K562 (cell line): ENCODE results near the gene DDAH1. TPM values are rescaled to one million over a fixed set of nuclear protein-coding genes. Genes with fewer than 3 reads are reported as not detected.

Experiments used
- ATAC-seq: fragments of 200-7000 bp; cut with Tn5 transposase; 3 replicates; pipeline ENCODE4 v1.9.1; 2020; ENCODE audit warnings: moderate library complexity
- BruUV-seq: library from RNA; stranded (reverse); fragments of 400-500 nt; replicated peaks from 2 replicates; lab custom pipeline; 2021; lab: Mats Ljungman, UMichigan
- CTCF ChIA-PET: fragments of 300-600 bp; formaldehyde crosslinking; extraction: SDS; loops from one replicate; lab custom pipeline; 2021; ENCODE audit warnings: low intra/inter-chr PET ratio; lab: Yijun Ruan, JAX
- POLR2A ChIA-PET: fragments of 300-600, 350-650 bp; sonication (Branson Sonifier 250); formaldehyde crosslinking; extraction: SDS; loops from one replicate; lab custom pipeline; 2021; ENCODE audit warnings: antibody characterized with exemption, inconsistent platforms; lab: Yijun Ruan, JAX
- DNase-seq, 4 experiments: peaks; one replicate each; pipeline versions ENCODE4 v3.0.0 to v3.0.0-alpha.2; 2011 to 2018; ENCODE audit warnings: low spot score in 3 of 4, mixed read lengths in 3 of 4; ENCODE audit errors: extremely low read depth in 1 of 4
- FAIRE-seq: peaks from 2 replicates; lab custom pipeline; 2011; peaks lifted over from hg19 to GRCh38; lab: Jason Lieb, UNC
- H2AFZ ChIP-seq: 2 replicates; pipeline ENCODE4 v1.6.0; 2011; ENCODE audit warnings: low read depth, low read length, control low read depth, inconsistent platforms
- H3K27ac ChIP-seq: fragments of 200-600 bp; 3 replicates; pipeline ENCODE4 v1.8.0; 2011; ENCODE audit warnings: low read depth, mild to moderate bottlenecking, control low read depth, inconsistent platforms, low read length, moderate library complexity, mixed read lengths; ENCODE audit errors: extremely low read depth
- H3K27me3 ChIP-seq, 2 experiments: fragments of 300-600 bp in 1 of 2; 2 replicates in 1 of 2; 3 replicates in 1 of 2; pipeline versions ENCODE4 v1.6.0 to v1.8.0; 2011; ENCODE audit warnings: inconsistent platforms in 2 of 2, low read length in 2 of 2, mild to moderate bottlenecking in 1 of 2, mixed read lengths in 1 of 2, moderate library complexity in 1 of 2; ENCODE audit not compliant: control insufficient read depth in 2 of 2, insufficient read depth in 2 of 2
- H3K36me3 ChIP-seq: fragments of 300-600 bp; 3 replicates; pipeline ENCODE4 v1.8.0; 2011; ENCODE audit warnings: mild to moderate bottlenecking, low read length, inconsistent platforms; ENCODE audit not compliant: control insufficient read depth, insufficient read depth
- H3K4me1 ChIP-seq, 2 experiments: fragments of 200-600 bp in 1 of 2; replicated peaks in 1 of 2; 2 replicates in 1 of 2; 3 replicates in 1 of 2; pipeline versions ENCODE4 v1.5.1 to v1.8.0; 2011; ENCODE audit warnings: inconsistent platforms in 2 of 2, low read length in 2 of 2, mild to moderate bottlenecking in 1 of 2, mixed read lengths in 1 of 2, moderate library complexity in 1 of 2; ENCODE audit not compliant: control insufficient read depth in 2 of 2, insufficient read depth in 2 of 2
- H3K4me2 ChIP-seq: 2 replicates; pipeline ENCODE4 v1.6.1; 2011; ENCODE audit warnings: low read length, control low read depth, inconsistent platforms, mixed read lengths; ENCODE audit not compliant: insufficient read depth
- H3K4me3 ChIP-seq: fragments of 200-600 bp; sonication (generic), shearing (Covaris generic); 2 replicates; pipeline ENCODE4 v1.5.1; 2016; ENCODE audit warnings: control low read depth, inconsistent platforms
- H3K79me2 ChIP-seq: fragments of 200-600 bp; 3 replicates; pipeline ENCODE4 v1.8.0; 2011; ENCODE audit warnings: low read length, inconsistent platforms; ENCODE audit not compliant: control insufficient read depth, insufficient read depth
- H3K9ac ChIP-seq, 2 experiments: 2 replicates each; pipeline versions ENCODE4 v1.6.0 to v1.6.1; 2011; ENCODE audit warnings: low read depth in 2 of 2, low read length in 2 of 2, control low read depth in 1 of 2, inconsistent platforms in 1 of 2, mild to moderate bottlenecking in 1 of 2, mixed read lengths in 1 of 2; ENCODE audit not compliant: insufficient read depth in 1 of 2
- H3K9me1 ChIP-seq: one replicate; pipeline ENCODE4 v1.6.0; 2011; ENCODE audit warnings: inconsistent platforms, mild to moderate bottlenecking, low read length, moderate library complexity; ENCODE audit not compliant: control insufficient read depth, insufficient read depth
- H3K9me3 ChIP-seq: replicated peaks from 2 replicates; pipeline ENCODE4 v1.5.1; 2011; ENCODE audit warnings: low read depth, low read length, inconsistent platforms; ENCODE audit not compliant: control insufficient read depth, insufficient read depth
- H4K20me1 ChIP-seq: replicated peaks from 2 replicates; pipeline ENCODE4 v1.6.1; 2011; ENCODE audit warnings: low read length, inconsistent platforms, mixed read lengths; ENCODE audit not compliant: control insufficient read depth, insufficient read depth
- BRF1 ChIP-seq: IDR thresholded peaks from 3 replicates; pipeline ENCODE4 v1.6.1; 2011; ENCODE audit warnings: borderline replicate concordance, mild to moderate bottlenecking; ENCODE audit not compliant: insufficient read length; ENCODE audit errors: extremely low read depth
- HDAC8 ChIP-seq: fragments of 450-650 bp; IDR thresholded peaks from 2 replicates; pipeline ENCODE4 v1.6.1; 2016; ENCODE audit warnings: mild to moderate bottlenecking, missing genetic modification characterization, moderate library complexity, missing compliant biosample characterization
- HMGN3 ChIP-seq: IDR thresholded peaks from 2 replicates; pipeline ENCODE4 v1.6.1; 2011; ENCODE audit warnings: borderline replicate concordance, low read depth, mild to moderate bottlenecking, mixed read lengths, low read length; ENCODE audit not compliant: insufficient read length; ENCODE audit errors: extremely low read depth
- KDM4B ChIP-seq, 2 experiments: fragments of 450-650 bp in 1 of 2; sonication (generic) in 1 of 2; IDR thresholded peaks; 2 replicates each; pipeline ENCODE4 v1.6.1; 2016 to 2017; ENCODE audit warnings: borderline replicate concordance in 2 of 2, antibody characterized with exemption in 1 of 2, low read depth in 1 of 2, mild to moderate bottlenecking in 1 of 2
- SAFB2 ChIP-seq: fragments of 200-400 bp; formaldehyde crosslinking; IDR thresholded peaks from 2 replicates; pipeline ENCODE4 v1.6.1; 2018; ENCODE audit warnings: borderline replicate concordance, low read length, low read depth, moderate library complexity; ENCODE audit not compliant: severe bottlenecking
- SMAD3 ChIP-seq: fragments of 450-650 bp; formaldehyde crosslinking; conservative IDR thresholded peaks from 2 replicates; pipeline ENCODE4 v1.4.0; 2020; ENCODE audit warnings: mild to moderate bottlenecking
- YBX1 ChIP-seq: fragments of 450-650 bp; IDR thresholded peaks from 2 replicates; pipeline ENCODE4 v1.7.1; 2016; ENCODE audit warnings: mild to moderate bottlenecking
- ZBTB7A ChIP-seq: IDR thresholded peaks from 2 replicates; pipeline ENCODE4 v1.6.1; 2011; ENCODE audit warnings: low read depth, mild to moderate bottlenecking, low read length, moderate library complexity, borderline replicate concordance; ENCODE audit not compliant: control insufficient read depth
- ZNF586 ChIP-seq: fragments of 450-650 bp; formaldehyde crosslinking; conservative IDR thresholded peaks from 2 replicates; pipeline ENCODE4 v1.4.0; 2020; ENCODE audit warnings: mild to moderate bottlenecking, moderate library complexity
- WGBS: fragments of 100-300 bp; shearing (Covaris generic); methylation state at CpG from one replicate; pipeline ENCODE4 v1.1.6; 2016; ENCODE audit warnings: low coverage, mixed read lengths; ENCODE audit not compliant: insufficient coverage; ENCODE audit errors: missing lambda C conversion rate; 5-methylcytosine and 5-hydroxymethylcytosine counted together
- in situ Hi-C: fragments of 300-500 bp; cut with MboI; formaldehyde crosslinking; loops from 4 replicates; pipeline ENCODE4 v1.15.0; 2018; ENCODE audit warnings: inconsistent platforms, mixed read lengths
- intact Hi-C: fragments of 100-400 bp; cut with micrococcal nuclease; formaldehyde crosslinking; loops from 2 replicates; pipeline ENCODE4 v1.14.2; 2022
- polyA plus RNA-seq, 8 experiments: library from polyadenylated mRNA; depleted of rRNA in 4 of 8; stranded (reverse) in 5 of 8; unstranded in 3 of 8; fragments of >200 nt; fragmentation: Nextera tagmentation in 2 of 8; fragmentation: Illumina TruSeq in 1 of 8; extraction: Ambion mirVana in 2 of 8; extraction: Trizol in 1 of 8; gene quantifications; 2 replicates each; pipeline versions ENCODE4 v1.2.1 to v1.2.3, GENCODE V29; 2011 to 2014; ENCODE audit warnings: inconsistent platforms in 1 of 8, missing spikeins in 1 of 8
- total RNA-seq, 7 experiments: library from RNA; depleted of rRNA in 6 of 7; stranded (reverse); fragments of >200 nt in 6 of 7; fragmentation: Illumina TruSeq in 2 of 7; extraction: Trizol in 2 of 7; gene quantifications; 2 replicates each; pipeline versions ENCODE4 v1.2.1 to v1.2.3, GENCODE V29; 2011 to 2021; ENCODE audit warnings: low replicate concordance in 1 of 7
- TF ChIP-seq, protein P1 (sequence below), 3 experiments: IDR thresholded peaks in 2 of 3; conservative IDR thresholded peaks in 1 of 3; 2 replicates each; pipeline ENCODE4 v1.5.1; 2011 to 2012; ENCODE audit warnings: low read length in 3 of 3, mild to moderate bottlenecking in 3 of 3, control low read depth in 2 of 3, improper control_type of control experiment in 1 of 3, inconsistent platforms in 1 of 3, low read depth in 1 of 3, mixed read lengths in 1 of 3, moderate library complexity in 1 of 3; ENCODE audit not compliant: insufficient read depth in 2 of 3
- TF ChIP-seq, protein P2 (sequence below): fragments of 250-450 bp; sonication (Bioruptor Pico); IDR thresholded peaks from 2 replicates; pipeline ENCODE4 v1.4.0; 2020; ENCODE audit warnings: mild to moderate bottlenecking, moderate library complexity, borderline replicate concordance
- TF ChIP-seq, protein P3 (sequence below): sonication (generic); formaldehyde crosslinking; IDR thresholded peaks from 2 replicates; pipeline ENCODE4 v1.8.0; 2023; ENCODE audit warnings: mild to moderate bottlenecking, missing genetic modification reagents

Gene DDAH1
- total and polyA plus RNA-seq, 9 of the 15 experiments (the other 6 are each of a cell fraction or from before 2014, with no cell fraction given), result 0.04 to 0.24 (median 0.10) TPM

DNA sequence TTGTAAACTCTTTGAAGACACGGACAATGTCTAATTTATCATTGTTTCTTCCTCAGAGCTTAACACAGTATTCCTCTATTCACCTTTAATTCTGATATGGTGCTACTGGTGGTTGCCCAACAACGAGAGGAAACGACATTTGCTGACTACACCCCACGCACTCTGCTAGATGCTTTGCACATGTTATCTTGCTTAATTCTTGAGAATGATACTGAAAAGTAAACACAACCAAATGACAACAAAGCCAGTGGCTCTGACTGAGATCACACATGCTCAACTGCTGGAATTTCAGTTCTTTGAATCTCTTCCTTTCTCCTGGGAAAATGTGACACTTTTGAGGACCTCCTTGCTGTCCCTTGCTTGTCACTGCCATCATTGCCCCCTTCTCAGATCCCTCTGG lies 37.2 kb upstream of the DDAH1 start (continued):
- TF ChIP-seq, protein P1, sequence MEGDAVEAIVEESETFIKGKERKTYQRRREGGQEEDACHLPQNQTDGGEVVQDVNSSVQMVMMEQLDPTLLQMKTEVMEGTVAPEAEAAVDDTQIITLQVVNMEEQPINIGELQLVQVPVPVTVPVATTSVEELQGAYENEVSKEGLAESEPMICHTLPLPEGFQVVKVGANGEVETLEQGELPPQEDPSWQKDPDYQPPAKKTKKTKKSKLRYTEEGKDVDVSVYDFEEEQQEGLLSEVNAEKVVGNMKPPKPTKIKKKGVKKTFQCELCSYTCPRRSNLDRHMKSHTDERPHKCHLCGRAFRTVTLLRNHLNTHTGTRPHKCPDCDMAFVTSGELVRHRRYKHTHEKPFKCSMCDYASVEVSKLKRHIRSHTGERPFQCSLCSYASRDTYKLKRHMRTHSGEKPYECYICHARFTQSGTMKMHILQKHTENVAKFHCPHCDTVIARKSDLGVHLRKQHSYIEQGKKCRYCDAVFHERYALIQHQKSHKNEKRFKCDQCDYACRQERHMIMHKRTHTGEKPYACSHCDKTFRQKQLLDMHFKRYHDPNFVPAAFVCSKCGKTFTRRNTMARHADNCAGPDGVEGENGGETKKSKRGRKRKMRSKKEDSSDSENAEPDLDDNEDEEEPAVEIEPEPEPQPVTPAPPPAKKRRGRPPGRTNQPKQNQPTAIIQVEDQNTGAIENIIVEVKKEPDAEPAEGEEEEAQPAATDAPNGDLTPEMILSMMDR (IDR thresholded peaks at IDR 0.05 in 2 of 3, conservative IDR thresholded peaks at IDR 0.05 in 1 of 3; ENCODE audit: insufficient read depth in 2 of 3, low read depth in 1 of 3, low read length in 3 of 3), result no peak
- no peak for TF ChIP-seq ZNF586 (CRISPR knock-in tag)
- no peak for TF ChIP-seq KDM4B (IDR thresholded peaks at IDR 0.05; ENCODE audit: borderline replicate concordance in 2 of 2, low read depth in 1 of 2)
- no peak for TF ChIP-seq ZBTB7A
- no peak for TF ChIP-seq SMAD3 (CRISPR knock-in tag)
- TF ChIP-seq SAFB2, result no peak
- no peak for TF ChIP-seq BRF1
- TF ChIP-seq, all 486 proteins: peak for 0

DNA sequence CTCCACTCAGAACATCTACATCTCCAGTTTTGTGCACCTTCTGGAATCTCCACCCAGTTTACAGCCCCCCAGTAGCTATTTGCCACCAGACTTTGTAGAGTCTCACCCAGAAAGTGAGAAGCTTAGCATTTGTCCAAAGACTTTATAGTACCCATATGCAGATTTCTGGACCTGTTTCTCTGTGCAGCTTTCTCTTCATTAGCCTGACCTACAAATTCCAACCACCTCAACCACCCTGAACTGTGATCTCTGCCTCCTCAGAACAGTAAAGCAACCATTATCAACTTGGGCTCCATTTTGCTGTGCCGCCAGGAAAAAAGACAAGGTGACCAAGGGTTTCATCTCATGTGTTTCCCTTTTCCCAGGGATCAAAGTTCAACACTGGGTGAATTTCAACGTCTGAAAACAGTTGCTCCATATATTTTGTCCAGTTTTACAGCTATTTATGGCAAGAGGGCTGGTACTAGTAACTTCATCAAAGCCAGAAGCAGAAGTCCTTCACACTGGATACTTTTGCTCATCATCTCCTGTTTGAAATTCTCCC lies 36.5 kb upstream of the DDAH1 start:
- no peaks in the 10 kb centered on the region for H3K9me3 ChIP-seq
- FAIRE-seq (no peak), DNase-seq (no peak), ATAC-seq (no peak)
- ChIA-PET POLR2A (no interaction called here), CTCF (no interaction called here)
- no peak overlapping the region for H3K4me2 ChIP-seq
- H3K9ac ChIP-seq, result no peak overlapping the region
- no peaks in the 10 kb centered on the region for H3K36me3 ChIP-seq
- H2AFZ ChIP-seq, result no peak overlapping the region
- intact Hi-C loops (no loop called here), in situ Hi-C loops (no loop called here)
- no peaks in the 10 kb centered on the region for H4K20me1 ChIP-seq
- WGBS, result 0% methylated on average over 2 of the region's 2 CpGs
- no peaks in the 10 kb centered on the region for H3K4me1 ChIP-seq
- H3K79me2 ChIP-seq, result no peaks in the 10 kb centered on the region
- H3K9me1 ChIP-seq, result no peaks in the 10 kb centered on the region
- H3K4me3 ChIP-seq, result no peak overlapping the region
- BruUV-seq, result no TSS peak
- H3K27ac ChIP-seq, result no peak overlapping the region
- no peaks in the 10 kb centered on the region for H3K27me3 ChIP-seq
- TF ChIP-seq HDAC8 (tag), result no peak
- no peak for TF ChIP-seq HMGN3
- TF ChIP-seq, protein P2, sequence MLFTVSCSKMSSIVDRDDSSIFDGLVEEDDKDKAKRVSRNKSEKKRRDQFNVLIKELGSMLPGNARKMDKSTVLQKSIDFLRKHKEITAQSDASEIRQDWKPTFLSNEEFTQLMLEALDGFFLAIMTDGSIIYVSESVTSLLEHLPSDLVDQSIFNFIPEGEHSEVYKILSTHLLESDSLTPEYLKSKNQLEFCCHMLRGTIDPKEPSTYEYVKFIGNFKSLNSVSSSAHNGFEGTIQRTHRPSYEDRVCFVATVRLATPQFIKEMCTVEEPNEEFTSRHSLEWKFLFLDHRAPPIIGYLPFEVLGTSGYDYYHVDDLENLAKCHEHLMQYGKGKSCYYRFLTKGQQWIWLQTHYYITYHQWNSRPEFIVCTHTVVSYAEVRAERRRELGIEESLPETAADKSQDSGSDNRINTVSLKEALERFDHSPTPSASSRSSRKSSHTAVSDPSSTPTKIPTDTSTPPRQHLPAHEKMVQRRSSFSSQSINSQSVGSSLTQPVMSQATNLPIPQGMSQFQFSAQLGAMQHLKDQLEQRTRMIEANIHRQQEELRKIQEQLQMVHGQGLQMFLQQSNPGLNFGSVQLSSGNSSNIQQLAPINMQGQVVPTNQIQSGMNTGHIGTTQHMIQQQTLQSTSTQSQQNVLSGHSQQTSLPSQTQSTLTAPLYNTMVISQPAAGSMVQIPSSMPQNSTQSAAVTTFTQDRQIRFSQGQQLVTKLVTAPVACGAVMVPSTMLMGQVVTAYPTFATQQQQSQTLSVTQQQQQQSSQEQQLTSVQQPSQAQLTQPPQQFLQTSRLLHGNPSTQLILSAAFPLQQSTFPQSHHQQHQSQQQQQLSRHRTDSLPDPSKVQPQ (CRISPR knock-in tag), result no peak
- TF ChIP-seq, protein P3, sequence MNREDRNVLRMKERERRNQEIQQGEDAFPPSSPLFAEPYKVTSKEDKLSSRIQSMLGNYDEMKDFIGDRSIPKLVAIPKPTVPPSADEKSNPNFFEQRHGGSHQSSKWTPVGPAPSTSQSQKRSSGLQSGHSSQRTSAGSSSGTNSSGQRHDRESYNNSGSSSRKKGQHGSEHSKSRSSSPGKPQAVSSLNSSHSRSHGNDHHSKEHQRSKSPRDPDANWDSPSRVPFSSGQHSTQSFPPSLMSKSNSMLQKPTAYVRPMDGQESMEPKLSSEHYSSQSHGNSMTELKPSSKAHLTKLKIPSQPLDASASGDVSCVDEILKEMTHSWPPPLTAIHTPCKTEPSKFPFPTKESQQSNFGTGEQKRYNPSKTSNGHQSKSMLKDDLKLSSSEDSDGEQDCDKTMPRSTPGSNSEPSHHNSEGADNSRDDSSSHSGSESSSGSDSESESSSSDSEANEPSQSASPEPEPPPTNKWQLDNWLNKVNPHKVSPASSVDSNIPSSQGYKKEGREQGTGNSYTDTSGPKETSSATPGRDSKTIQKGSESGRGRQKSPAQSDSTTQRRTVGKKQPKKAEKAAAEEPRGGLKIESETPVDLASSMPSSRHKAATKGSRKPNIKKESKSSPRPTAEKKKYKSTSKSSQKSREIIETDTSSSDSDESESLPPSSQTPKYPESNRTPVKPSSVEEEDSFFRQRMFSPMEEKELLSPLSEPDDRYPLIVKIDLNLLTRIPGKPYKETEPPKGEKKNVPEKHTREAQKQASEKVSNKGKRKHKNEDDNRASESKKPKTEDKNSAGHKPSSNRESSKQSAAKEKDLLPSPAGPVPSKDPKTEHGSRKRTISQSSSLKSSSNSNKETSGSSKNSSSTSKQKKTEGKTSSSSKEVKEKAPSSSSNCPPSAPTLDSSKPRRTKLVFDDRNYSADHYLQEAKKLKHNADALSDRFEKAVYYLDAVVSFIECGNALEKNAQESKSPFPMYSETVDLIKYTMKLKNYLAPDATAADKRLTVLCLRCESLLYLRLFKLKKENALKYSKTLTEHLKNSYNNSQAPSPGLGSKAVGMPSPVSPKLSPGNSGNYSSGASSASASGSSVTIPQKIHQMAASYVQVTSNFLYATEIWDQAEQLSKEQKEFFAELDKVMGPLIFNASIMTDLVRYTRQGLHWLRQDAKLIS, result no peak
- no peak for TF ChIP-seq YBX1
